Measurements from ENCODE around the gene C1QTNF4. TPM values are rescaled to one million over a fixed set of nuclear protein-coding genes. Genes with fewer than 3 reads are reported as not detected.

The C1QTNF4 gene
- total and polyA plus RNA-seq, 10 of the 15 experiments (the other 5 are each of a cell fraction or from before 2014, with no cell fraction given) = 0.06 TPM; not detected in 9

- peak; percentile 76 for TF ChIP-seq DPF2 (IDR thresholded peaks at IDR 0.05)
- no peak for TF ChIP-seq IKZF2 (IDR thresholded peaks at IDR 0.05)
- TF ChIP-seq YY1 (IDR thresholded peaks at IDR 0.05; ENCODE audit: low read depth, low read length) = peak; percentile 96
- TF ChIP-seq BRCA1 (IDR thresholded peaks at IDR 0.05; ENCODE audit: low read depth, low read length) = no peak
- TF ChIP-seq IKZF1 (conservative IDR thresholded peaks at IDR 0.05) = peak; percentile 91
- no peak for TF ChIP-seq EP300 (IDR thresholded peaks at IDR 0.05; ENCODE audit: borderline replicate concordance in 1 of 2, control insufficient read depth in 1 of 2, low read depth in 2 of 2, low read length in 2 of 2)
- peak; percentile 94 for TF ChIP-seq LARP7 (IDR thresholded peaks at IDR 0.05)
- peak; percentile 15; the same call in 1 of the 2 replicates for TF ChIP-seq RUNX3 (IDR thresholded peaks at IDR 0.05; ENCODE audit: low read length)
- TF ChIP-seq ZNF622 (IDR thresholded peaks at IDR 0.05) = no peak
- TF ChIP-seq WRNIP1 (IDR thresholded peaks at IDR 0.05; ENCODE audit: borderline replicate concordance, low read depth, low read length) = no peak
- no peak for TF ChIP-seq E4F1 (IDR thresholded peaks at IDR 0.05; ENCODE audit: borderline replicate concordance, partially characterized antibody)
- no peak for TF ChIP-seq REST (IDR thresholded peaks at IDR 0.05; ENCODE audit: low read depth, low read length)
- no peak for TF ChIP-seq CEBPB (IDR thresholded peaks at IDR 0.05; ENCODE audit: borderline replicate concordance in 1 of 2, low read depth in 2 of 2, low read length in 2 of 2)
Measured at GRCh38 chr11:47642099-47642855, 48.1 kb upstream of the C1QTNF4 start, which contains the start of gene MTCH2 (continued).
